Suprapubic skin (tissue), 4 donors: ENCODE results near the gene CACNA1A. TPM values are rescaled to one million over a fixed set of nuclear protein-coding genes. Genes with fewer than 3 reads are reported as not detected.

Experiments used
- DNase-seq, 2 donors: peaks; one replicate each; pipeline ENCODE4 v3.0.0-alpha.2; 2019; ENCODE audit warnings: low spot score in 2 of 2
- H3K27ac ChIP-seq: fragments of 200-600 bp; sonication (generic); one replicate; pipeline ENCODE4 v1.5.1; 2019
- H3K27me3 ChIP-seq: fragments of 200-600 bp; sonication (generic); one replicate; pipeline ENCODE4 v1.5.1; 2019
- H3K36me3 ChIP-seq: fragments of 200-600 bp; sonication (generic); one replicate; pipeline ENCODE4 v1.5.1; 2019
- H3K4me1 ChIP-seq: fragments of 200-600 bp; sonication (generic); one replicate; pipeline ENCODE4 v1.5.1; 2019
- H3K4me3 ChIP-seq: fragments of 200-600 bp; sonication (generic); one replicate; pipeline ENCODE4 v1.5.1; 2019; ENCODE audit warnings: mild to moderate bottlenecking
- H3K9me3 ChIP-seq: fragments of 200-600 bp; sonication (generic); one replicate; pipeline ENCODE4 v1.5.1; 2019
- CTCF ChIP-seq, 2 donors: fragments of 200-600 bp in 1 of 2; fragments of 450-650 bp in 1 of 2; sonication (generic) in 1 of 2; IDR thresholded peaks; one replicate each; pipeline ENCODE4 v1.5.1; 2016 to 2019; ENCODE audit warnings: antibody characterized with exemption in 2 of 2, mild to moderate bottlenecking in 1 of 2, moderate library complexity in 1 of 2
- EP300 ChIP-seq: sonication (generic); formaldehyde crosslinking; IDR thresholded peaks from one replicate; pipeline ENCODE4 v1.6.1; 2017; ENCODE audit warnings: antibody characterized with exemption
- POLR2A ChIP-seq, 2 donors: fragments of 450-650 bp; IDR thresholded peaks; one replicate each; pipeline ENCODE4 v1.6.1; 2017; ENCODE audit warnings: antibody characterized with exemption in 2 of 2, mild to moderate bottlenecking in 2 of 2, moderate library complexity in 2 of 2
- POLR2AphosphoS5 ChIP-seq, 3 donors: sonication (generic); formaldehyde crosslinking; IDR thresholded peaks; one replicate each; pipeline ENCODE4 v1.6.1; 2017; ENCODE audit warnings: antibody characterized with exemption in 3 of 3
- WGBS: methylation state at CpG from one replicate; pipeline ENCODE4 v1.1.5; 2018; 5-methylcytosine and 5-hydroxymethylcytosine counted together
- total RNA-seq, 4 donors: library from RNA; depleted of rRNA; stranded (reverse); fragments of >200 nt; gene quantifications; one replicate each; pipeline ENCODE4 v1.1.0, GENCODE V29; 2016

The CACNA1A gene
- total RNA-seq, 4 donors from 2014 or later: 0.26 to 0.42 (median 0.35) TPM

- no peak for TF ChIP-seq POLR2AphosphoS5 (IDR thresholded peaks at IDR 0.05)
- no peak for TF ChIP-seq CTCF (IDR thresholded peaks at IDR 0.05)
- TF ChIP-seq EP300: no peak
- TF ChIP-seq POLR2A (IDR thresholded peaks at IDR 0.05): no peak
- no peak for DNase-seq
- Histone ChIP-seq H3K36me3 (no peaks in the 10 kb centered on the region), H3K4me1 (no peaks in the 10 kb centered on the region), H3K27ac (no peak overlapping the region), H3K9me3 (no peaks in the 10 kb centered on the region), H3K4me3 (no peak overlapping the region), H3K27me3 (peaks cover 3% of the 10 kb centered on the region)
- WGBS: 76% methylated on average over 6 of the region's 6 CpGs
Measured at GRCh38 chr19:13329766-13330165, 176.5 kb downstream of the CACNA1A start.

GRCh38 chr19:13328241-13328640, 178.0 kb downstream of the CACNA1A start:
- no peak overlapping the region for H3K4me3 ChIP-seq
- no peaks in the 10 kb centered on the region for H3K36me3 ChIP-seq
- no peak for DNase-seq
- H3K4me1 ChIP-seq: no peaks in the 10 kb centered on the region
- H3K9me3 ChIP-seq: peaks cover 3% of the 10 kb centered on the region
- peaks cover 3% of the 10 kb centered on the region for H3K27me3 ChIP-seq
- H3K27ac ChIP-seq: no peak overlapping the region
- WGBS: 74% methylated on average over 6 of the region's 6 CpGs
- no peak for TF ChIP-seq POLR2A (IDR thresholded peaks at IDR 0.05)
- no peak for TF ChIP-seq CTCF (IDR thresholded peaks at IDR 0.05)
- no peak for TF ChIP-seq EP300
- TF ChIP-seq POLR2AphosphoS5 (IDR thresholded peaks at IDR 0.05): no peak

- H3K9me3 ChIP-seq: peaks cover 3% of the 10 kb centered on the region
- H3K27ac ChIP-seq: no peak overlapping the region
- WGBS: 80% methylated on average over 4 of the region's 4 CpGs
- H3K27me3 ChIP-seq: peaks cover 9% of the 10 kb centered on the region
- no peak for TF ChIP-seq EP300
- no peak for TF ChIP-seq POLR2AphosphoS5 (IDR thresholded peaks at IDR 0.05)
- TF ChIP-seq POLR2A (IDR thresholded peaks at IDR 0.05): no peak
- no peak for TF ChIP-seq CTCF (IDR thresholded peaks at IDR 0.05)
- H3K4me3 ChIP-seq: no peak overlapping the region
- H3K36me3 ChIP-seq: no peaks in the 10 kb centered on the region
- H3K4me1 ChIP-seq: no peaks in the 10 kb centered on the region
- no peak for DNase-seq
Measured at GRCh38 chr19:13319526-13319925, 186.8 kb downstream of the CACNA1A start.

- no peak for DNase-seq
- Histone ChIP-seq H3K4me3 (no peak overlapping the region), H3K4me1 (no peaks in the 10 kb centered on the region), H3K27ac (no peak overlapping the region), H3K9me3 (no peaks in the 10 kb centered on the region), H3K36me3 (no peaks in the 10 kb centered on the region), H3K27me3 (peaks cover 9% of the 10 kb centered on the region)
- WGBS: 79% methylated on average over 4 of the region's 4 CpGs
- no peak for TF ChIP-seq POLR2AphosphoS5 (IDR thresholded peaks at IDR 0.05)
Measured at GRCh38 chr19:13318190-13318589, 188.1 kb downstream of the CACNA1A start.

- Histone ChIP-seq H3K4me1 (no peaks in the 10 kb centered on the region), H3K27ac (no peak overlapping the region), H3K27me3 (peaks cover 9% of the 10 kb centered on the region), H3K9me3 (no peaks in the 10 kb centered on the region), H3K36me3 (no peaks in the 10 kb centered on the region), H3K4me3 (no peak overlapping the region)
- TF ChIP-seq EP300: no peak
- TF ChIP-seq POLR2A (IDR thresholded peaks at IDR 0.05): no peak
- TF ChIP-seq POLR2AphosphoS5 (IDR thresholded peaks at IDR 0.05): no peak
- no peak for TF ChIP-seq CTCF (IDR thresholded peaks at IDR 0.05)
- 49% methylated on average over 4 of the region's 4 CpGs for WGBS
- no peak for DNase-seq
Measured at GRCh38 chr19:13315495-13315894, 190.8 kb downstream of the CACNA1A start.

GRCh38 chr19:13314761-13315160, 191.5 kb downstream of the CACNA1A start:
- TF ChIP-seq CTCF (IDR thresholded peaks at IDR 0.05): no peak
- TF ChIP-seq EP300: no peak
- no peak for TF ChIP-seq POLR2A (IDR thresholded peaks at IDR 0.05)
- TF ChIP-seq POLR2AphosphoS5 (IDR thresholded peaks at IDR 0.05): no peak
- Histone ChIP-seq H3K27me3 (peaks cover 2% of the 10 kb centered on the region), H3K4me3 (no peak overlapping the region), H3K36me3 (no peaks in the 10 kb centered on the region), H3K27ac (no peak overlapping the region), H3K4me1 (no peaks in the 10 kb centered on the region), H3K9me3 (no peaks in the 10 kb centered on the region)
- no peak for DNase-seq
- 55% methylated on average over 3 of the region's 3 CpGs for WGBS
